ENCODE results near the gene CTNND2.

DNA sequence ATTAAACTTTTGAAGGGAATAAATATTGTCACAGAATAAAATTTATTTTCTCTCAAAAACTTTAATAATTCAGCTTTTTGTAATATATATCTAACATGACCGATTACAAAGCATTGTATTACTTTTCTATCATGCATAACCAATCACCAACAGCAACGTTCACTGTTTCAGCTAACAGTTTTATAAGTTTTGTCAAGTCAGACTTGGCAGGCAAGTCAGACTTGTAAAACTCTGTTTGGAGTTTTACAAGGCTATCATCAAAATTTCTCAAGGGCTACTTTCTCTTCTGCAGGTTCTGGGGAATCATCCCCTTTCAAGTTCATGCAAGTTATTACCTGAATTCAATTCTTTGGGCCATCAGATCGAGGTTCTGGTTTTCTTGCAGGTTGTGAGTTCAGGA, 347.2 kb downstream of the CTNND2 start:
- TF ChIP-seq, protein P1, sequence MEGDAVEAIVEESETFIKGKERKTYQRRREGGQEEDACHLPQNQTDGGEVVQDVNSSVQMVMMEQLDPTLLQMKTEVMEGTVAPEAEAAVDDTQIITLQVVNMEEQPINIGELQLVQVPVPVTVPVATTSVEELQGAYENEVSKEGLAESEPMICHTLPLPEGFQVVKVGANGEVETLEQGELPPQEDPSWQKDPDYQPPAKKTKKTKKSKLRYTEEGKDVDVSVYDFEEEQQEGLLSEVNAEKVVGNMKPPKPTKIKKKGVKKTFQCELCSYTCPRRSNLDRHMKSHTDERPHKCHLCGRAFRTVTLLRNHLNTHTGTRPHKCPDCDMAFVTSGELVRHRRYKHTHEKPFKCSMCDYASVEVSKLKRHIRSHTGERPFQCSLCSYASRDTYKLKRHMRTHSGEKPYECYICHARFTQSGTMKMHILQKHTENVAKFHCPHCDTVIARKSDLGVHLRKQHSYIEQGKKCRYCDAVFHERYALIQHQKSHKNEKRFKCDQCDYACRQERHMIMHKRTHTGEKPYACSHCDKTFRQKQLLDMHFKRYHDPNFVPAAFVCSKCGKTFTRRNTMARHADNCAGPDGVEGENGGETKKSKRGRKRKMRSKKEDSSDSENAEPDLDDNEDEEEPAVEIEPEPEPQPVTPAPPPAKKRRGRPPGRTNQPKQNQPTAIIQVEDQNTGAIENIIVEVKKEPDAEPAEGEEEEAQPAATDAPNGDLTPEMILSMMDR (IDR thresholded peaks at IDR 0.05) = no peak
- TF ChIP-seq POLR2A (IDR thresholded peaks at IDR 0.05) = no peak

Measured in thyroid gland (tissue), 4 donors.